AG20443 (cell line): ENCODE measurements around the gene LANCL2.

ENCODE experiments used
- DNase-seq: peaks from one replicate; pipeline ENCODE4 v3.0.0; 2012; ENCODE audit warnings: low spot score, mixed read lengths

The LANCL2 gene

GRCh38 chr7:55361560-55361959 is 3.6 kb upstream of the LANCL2 start:
- DNase-seq, result no peak

- DNase-seq, result no peak
Measured at GRCh38 chr7:55362927-55363326, 2.2 kb upstream of the LANCL2 start.

- no peak for DNase-seq
Measured at GRCh38 chr7:55363386-55364170, 1.6 kb upstream of the LANCL2 start.

- DNase-seq, result peak; percentile 95
Measured at GRCh38 chr7:55365675-55366460, 731 bp downstream of the LANCL2 start.

- DNase-seq, result no peak
Measured at GRCh38 chr7:55366461-55367070, 1.4 kb downstream of the LANCL2 start.

GRCh38 chr7:55367283-55367840 is 2.2 kb downstream of the LANCL2 start:
- DNase-seq, result no peak

- peak; percentile 70 for DNase-seq
Measured at GRCh38 chr7:55369427-55370400, 4.6 kb downstream of the LANCL2 start.

GRCh38 chr7:55374213-55374612 is 9.1 kb downstream of the LANCL2 start:
- DNase-seq, result no peak

GRCh38 chr7:55375237-55375636 is 10.1 kb downstream of the LANCL2 start:
- DNase-seq, result no peak

GRCh38 chr7:55377162-55377817 is 12.2 kb downstream of the LANCL2 start:
- DNase-seq, result no peak

- no peak for DNase-seq
Measured at GRCh38 chr7:55379285-55379684, 14.1 kb downstream of the LANCL2 start.

GRCh38 chr7:55381189-55381588 is 16.1 kb downstream of the LANCL2 start:
- no peak for DNase-seq

GRCh38 chr7:55381696-55382095 is 16.6 kb downstream of the LANCL2 start:
- no peak for DNase-seq

GRCh38 chr7:55382251-55382650 is 17.1 kb downstream of the LANCL2 start:
- no peak for DNase-seq

- no peak for DNase-seq
Measured at GRCh38 chr7:55386541-55386940, 21.4 kb downstream of the LANCL2 start.

GRCh38 chr7:55387062-55387965 is 22.2 kb downstream of the LANCL2 start:
- no peak for DNase-seq

GRCh38 chr7:55396233-55396785 is 31.2 kb downstream of the LANCL2 start:
- no peak for DNase-seq

- DNase-seq, result no peak
Measured at GRCh38 chr7:55397617-55398016, 32.5 kb downstream of the LANCL2 start.

GRCh38 chr7:55400191-55400590 is 35.1 kb downstream of the LANCL2 start:
- no peak for DNase-seq
